ENCODE results near the gene RGSL1.

RGSL1 gene

DNA sequence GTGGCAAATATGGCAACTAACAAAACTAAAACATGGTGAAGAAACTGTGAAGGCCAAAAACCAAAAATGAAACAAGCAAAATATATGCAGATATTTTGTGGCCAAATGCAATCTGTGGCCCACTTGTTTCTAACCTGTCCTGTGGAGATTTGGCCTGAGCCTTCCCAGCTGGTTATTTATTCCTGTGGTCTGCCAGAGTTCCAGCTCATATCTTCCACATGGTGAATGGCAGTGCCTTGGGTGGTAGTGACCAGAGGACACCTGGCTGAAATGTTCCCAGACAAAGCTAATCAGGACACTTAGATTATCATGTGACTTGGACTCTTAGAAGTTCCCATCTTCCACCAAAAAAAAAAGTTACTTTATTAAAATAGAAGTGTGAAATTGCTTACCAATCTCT is 99.4 kb downstream of the RGSL1 start:
- DNase-seq (ENCODE audit: low read depth) = no peak

DNA sequence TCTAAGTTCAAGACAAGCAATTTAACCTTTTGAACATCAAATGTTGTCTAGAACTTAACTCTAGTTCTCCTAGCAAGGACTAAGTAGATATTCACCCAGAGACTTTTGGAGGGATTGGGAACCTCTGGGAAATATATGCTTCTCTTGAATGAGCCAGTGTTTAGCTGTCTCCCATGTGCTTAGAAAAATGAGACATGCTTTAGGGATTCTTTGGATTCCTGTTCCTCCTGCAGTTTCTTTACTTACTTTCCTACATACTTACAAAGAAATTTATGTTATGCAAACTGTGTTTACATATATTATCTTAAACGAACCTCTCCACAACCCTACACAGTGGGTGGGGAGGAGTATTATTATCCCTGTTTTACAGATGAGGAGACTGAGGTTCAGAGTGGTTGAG is 99.9 kb downstream of the RGSL1 start:
- DNase-seq (ENCODE audit: low read depth) = no peak

DNA sequence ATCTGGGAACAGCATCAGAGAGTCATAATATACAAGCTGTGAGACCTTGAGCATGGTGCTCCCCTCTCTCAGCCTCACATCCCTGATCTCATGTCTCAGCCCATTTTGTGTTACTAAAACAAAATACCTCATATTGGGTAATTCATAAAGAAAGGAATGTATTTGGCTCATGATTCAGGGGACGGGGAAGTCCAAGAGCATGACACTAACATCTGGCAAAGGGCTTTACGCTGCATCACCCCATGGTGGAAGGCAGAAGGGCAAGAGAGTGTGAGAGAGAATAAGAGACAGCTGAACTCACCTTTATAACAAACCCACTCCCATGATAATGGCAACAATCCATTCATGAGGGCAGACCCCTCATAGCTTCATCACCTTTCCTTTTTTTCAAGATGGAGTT is 102.6 kb downstream of the RGSL1 start:
- no peak for DNase-seq (ENCODE audit: low read depth)

DNA sequence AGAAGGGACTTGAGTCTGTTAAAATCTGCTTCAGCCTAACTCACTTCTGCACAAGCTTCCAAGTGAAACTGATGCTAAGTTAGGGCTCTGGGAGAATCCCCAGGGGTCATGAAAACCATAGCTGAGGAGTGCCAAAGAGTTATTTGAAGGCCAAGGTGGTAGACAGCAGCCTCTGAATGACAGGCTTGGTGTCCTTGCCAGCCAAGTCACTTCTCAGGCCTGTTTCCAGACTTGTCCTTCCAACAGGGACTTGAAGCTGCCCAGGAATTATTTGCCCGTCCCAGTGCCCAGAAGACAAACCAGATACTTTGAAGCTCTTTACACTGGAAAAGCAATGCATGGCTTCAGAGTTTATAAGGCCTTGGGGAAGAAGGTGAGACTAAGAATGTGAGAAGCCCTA is 105.5 kb downstream of the RGSL1 start:
- DNase-seq (ENCODE audit: low read depth) = no peak

DNA sequence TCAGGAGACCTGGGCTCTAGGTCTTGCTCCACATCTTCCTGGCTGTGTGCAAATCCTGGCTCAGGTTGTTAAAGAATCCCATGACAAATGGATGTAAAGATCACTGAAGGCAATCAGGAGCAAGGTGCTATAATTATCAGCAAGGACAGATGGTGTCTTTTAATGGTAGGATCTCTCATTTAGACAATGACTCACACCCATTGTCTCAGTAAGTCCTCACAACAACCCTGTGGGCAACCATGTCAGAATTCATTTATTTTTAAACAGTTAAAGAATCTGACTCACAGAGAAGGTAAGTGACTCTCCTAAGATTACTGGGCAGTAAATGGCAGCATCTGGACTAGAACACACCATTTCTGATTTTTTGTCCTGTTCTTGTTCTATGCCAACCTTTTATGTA is 106.3 kb downstream of the RGSL1 start:
- DNase-seq (ENCODE audit: low read depth) = no peak

DNA sequence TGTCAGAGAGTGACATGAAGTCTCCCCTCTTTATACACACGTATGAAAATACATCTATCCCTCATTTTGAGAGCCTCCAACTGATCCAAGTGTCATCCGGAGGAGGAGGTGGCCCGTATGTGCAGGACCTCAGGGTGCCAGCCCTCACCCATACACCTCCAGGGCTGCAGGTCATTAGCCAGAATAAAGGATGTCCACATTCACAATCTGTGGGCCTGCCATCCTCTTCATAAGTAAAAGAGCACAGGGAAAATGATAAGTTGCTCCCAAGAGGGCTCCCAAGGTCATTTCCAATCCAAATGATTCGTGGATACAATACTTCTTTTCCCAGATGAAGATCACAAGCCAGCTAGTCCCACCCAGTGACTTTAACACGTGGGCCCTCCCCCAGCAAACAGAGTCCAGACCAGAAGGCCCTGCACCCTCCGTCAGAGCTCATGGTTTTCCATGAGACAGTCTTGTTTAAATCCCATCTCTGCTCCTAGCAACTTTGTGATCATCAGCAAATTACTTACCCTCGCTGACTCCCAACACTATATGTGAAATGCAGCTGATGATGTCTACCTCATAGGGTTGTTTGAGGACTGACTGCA is 110.5 kb downstream of the RGSL1 start:
- DNase-seq (ENCODE audit: low read depth) = no peak

DNA sequence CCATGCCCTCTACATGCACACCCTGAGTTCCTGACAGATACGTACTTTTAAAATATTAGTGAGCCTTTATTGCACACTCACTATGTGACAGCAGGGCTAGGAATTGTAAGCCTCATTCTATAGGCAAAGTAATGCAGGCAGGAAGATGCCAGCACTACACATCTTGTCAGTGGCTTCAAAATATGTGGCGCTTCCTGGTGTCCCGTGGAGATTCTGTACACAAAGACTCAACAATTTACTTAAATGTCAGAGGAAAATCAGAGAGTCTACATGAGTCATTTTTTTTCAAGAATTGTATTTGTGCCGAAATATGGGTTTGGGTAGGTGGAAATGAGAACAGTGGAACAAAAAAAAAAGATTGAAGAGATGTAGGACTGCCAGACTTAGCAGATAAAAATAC is 111.5 kb downstream of the RGSL1 start:
- no peak for DNase-seq (ENCODE audit: low read depth)

DNA sequence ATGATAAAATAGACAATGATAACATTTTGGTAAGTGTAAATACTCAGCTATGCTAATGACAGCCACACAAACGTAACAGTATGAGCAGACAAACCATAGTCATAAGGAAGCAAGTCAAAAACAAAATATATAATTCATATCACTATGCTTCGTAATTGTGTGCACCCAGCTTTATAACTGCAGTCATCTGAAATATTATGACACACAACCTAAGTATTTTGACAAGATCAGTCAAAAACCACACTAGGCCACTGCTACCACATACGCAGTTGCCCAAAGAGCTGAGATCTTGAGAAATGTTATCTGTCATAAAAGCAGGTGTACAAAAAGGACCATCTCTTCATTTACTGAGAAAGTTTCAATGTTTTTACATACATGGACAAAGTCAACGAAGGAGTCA is 113.1 kb downstream of the RGSL1 start:
- no peak for DNase-seq (ENCODE audit: low read depth)

DNA sequence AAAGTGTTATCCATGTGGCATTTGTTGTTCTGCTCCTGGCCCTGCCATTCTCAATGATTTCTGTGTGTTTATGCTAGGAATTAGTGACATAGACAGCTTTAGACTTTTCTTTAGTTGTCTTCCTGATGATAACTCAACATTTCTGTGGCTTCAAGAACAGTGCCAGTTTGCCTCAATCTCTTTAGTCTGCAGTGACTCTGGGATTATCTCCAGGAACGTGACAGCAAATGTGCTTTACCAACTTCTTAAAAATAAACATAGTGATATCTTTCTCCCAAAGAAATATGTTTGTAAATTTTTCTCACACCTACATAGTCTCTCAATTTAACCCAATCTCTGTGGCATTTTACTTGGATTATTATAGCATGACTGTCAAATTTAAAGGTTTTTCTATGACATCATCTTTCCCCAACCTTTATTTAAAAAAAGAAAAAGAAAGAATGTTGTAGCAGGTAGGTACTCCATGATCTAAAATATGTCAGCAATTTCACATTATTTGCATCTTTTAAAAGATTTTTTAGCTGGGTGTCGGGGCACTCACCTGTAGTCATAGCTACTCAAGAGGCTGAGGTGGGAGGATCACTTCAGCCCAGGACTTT is 114.6 kb downstream of the RGSL1 start:
- DNase-seq (ENCODE audit: low read depth) = no peak

DNA sequence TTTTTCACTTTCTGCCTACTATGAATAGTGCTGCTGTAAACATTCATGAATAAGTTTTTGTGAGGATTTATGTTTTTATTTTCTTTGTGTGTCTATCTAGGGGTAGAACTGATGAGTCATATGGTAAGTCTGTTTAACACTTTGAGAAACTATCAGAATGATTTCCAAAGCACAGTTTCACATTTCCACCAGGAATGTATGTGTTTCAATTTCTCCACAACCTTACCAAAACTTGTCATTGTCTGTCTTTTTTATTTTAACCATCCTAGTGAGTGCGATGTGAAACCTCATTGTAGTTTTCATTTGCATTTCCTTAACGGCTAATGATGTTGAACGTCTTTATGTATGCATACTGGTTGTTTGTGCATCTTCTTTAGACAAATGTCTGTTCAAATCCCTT is 115.6 kb downstream of the RGSL1 start:
- DNase-seq (ENCODE audit: low read depth) = no peak

DNA sequence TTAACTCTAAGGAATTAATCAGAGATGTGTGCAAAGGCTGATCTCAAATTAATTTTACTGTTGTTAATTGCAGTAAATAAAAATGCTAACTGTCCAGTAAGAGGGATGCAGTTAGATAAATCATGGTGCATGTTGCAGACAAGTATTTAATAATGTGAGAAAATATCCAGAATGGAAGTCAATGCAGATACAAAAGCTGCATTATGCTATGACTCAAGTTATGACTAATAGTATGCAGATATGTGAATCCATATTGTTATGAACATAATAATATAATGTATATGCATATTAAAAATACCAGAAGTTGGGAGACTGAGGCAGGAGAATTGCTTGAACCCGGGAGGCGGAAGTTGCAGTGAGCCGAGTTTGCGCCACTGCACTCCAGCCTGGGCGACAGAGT is 117.7 kb downstream of the RGSL1 start:
- DNase-seq (ENCODE audit: low read depth) = no peak

DNA sequence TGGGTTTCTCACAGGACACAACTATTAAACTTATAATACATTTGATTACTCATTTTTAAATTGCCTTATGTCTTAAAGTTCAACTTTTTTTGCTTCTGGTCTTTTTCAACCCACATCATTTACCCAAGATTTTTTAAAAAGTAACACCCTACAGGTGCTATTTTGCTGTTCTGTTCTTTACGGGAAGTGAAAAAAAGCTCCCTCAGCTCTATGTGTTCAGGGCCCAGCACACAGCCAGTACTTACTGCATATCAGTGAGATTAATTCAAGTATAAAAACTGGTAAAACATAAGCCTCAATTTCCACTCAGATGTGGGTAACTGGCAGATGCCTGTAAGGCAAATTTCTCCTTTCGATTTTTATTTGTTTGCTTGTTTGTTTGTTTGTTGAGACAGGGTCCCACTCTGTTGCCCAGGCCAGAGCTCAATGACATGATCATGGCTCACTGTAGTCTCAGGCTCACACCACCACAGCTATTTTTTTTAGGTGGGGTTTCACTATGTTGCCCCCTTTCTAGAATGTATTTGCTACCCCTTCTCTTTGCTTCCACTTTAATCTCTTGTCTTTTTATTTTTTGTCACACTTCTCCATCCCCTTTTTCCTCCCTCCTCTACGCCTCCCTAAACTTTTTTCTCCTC is 118.8 kb downstream of the RGSL1 start:
- DNase-seq (ENCODE audit: low read depth) = no peak

DNA sequence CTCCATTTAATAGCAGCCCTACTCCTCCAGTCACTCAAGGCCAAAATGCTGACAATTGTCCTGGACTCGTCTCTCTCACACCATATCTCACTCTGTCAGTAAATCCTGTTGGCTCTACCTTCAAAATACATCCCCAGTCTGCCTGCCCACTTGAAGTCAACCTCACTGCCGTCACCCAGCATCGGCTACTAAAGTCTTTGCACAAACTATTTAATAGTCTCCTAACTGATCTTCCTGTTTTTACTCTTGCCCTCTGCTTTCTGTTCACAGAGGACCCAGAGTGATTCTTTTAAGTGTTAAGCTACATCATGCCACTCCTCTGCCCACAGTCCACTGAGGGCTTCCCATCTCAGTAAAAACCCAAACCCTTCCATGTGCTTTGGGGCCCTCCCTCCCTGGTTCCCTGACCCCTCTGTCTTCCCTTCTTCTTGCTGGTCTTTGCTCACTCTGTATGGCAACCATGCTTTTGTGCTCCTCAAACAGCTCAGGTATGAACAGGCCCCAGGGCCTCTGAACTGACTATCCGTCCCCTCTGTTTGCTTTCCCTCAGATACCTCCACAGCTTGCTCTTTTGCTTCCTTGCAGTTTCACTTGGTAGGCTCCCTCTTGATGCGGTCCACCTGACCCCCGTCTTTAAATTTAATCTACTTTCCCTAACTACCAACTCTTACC is 120.1 kb downstream of the RGSL1 start:
- DNase-seq (ENCODE audit: low read depth) = no peak

DNA sequence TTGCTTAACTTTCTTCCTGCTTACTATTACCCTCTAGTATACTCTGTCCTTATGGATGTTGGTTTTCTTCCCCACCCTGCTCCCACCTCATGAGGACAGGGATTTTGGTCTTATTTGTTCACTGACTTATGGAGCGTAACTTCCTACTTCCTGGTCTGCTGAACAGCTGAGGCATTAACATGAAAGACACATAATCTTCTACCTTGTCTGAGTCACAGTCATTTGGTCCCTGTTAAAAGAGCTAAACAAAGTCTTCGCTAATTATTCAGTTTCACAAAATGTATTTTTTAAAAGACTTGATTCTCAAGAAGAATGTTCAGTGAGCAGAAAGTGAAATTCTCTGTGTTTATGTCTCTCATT is 120.6 kb downstream of the RGSL1 start:
- no peak for DNase-seq (ENCODE audit: low read depth)

DNA sequence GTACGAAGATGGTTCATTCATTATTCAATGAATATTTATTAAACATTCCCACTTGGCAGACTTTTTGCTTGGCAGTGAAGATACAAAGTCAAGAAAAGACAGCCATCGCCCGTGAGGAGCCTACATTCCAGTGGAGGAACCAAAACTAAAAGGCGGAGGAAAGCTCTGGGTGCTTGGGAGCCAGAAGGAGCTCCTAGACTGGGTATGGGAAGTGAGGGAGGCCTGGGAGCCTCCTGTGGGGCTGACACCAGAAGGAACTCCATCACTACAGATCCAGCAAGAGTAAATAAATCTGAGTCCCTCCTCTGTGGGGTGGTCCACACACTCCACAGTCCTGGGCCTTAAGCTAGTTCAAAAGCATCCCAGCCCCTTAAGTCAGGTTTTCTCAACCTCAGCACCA is 124.2 kb downstream of the RGSL1 start:
- no peak for DNase-seq (ENCODE audit: low read depth)

DNA sequence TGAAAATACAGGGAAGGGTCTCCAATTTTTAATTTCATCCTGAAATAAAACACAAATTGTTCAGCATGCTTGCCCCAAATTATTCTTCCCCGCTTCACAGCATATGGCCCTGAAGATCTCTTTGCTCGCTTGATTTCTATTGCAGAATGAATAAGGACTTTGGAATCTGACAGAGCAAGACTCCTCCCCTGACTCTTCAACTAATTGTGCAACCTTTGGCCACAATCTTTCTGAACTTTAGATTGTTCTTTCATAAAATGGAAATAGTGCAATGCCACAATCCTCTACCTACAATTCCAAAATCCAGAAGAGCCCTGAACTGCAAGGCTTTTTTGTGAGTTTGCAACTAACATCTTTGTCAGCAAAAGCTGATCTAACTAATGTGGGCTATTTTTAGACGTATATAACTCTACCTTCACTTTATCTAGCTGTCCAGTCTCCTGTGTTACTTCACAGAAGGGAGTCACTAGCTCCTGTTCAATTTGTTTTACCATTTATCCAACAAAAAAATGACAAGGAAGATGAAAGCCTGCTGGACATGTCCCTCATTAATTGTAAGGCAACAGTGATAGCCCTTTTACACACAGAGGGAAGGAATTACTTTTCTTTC is 125.7 kb downstream of the RGSL1 start:
- DNase-seq (ENCODE audit: low read depth) = no peak

DNA sequence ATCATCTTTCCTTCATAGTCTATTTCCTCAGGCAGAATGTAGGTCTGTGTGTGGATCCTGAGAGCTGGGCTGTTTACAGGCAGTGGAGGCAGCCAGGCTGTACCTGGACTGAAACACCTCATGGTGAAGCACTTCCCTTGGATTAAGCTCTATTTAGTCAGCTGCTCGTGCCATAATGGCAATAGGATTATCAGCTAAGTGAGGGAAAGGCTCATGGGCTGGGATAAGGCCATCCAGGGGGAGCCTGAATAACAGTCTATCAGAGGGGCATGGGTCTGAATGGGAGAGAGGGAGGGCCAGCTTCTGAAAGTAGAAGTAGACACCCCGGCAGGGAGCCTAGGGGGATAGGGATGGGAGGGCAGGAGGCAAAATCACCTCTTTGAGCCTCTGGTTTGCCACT is 130.8 kb downstream of the RGSL1 start:
- no peak for DNase-seq (ENCODE audit: low read depth)

DNA sequence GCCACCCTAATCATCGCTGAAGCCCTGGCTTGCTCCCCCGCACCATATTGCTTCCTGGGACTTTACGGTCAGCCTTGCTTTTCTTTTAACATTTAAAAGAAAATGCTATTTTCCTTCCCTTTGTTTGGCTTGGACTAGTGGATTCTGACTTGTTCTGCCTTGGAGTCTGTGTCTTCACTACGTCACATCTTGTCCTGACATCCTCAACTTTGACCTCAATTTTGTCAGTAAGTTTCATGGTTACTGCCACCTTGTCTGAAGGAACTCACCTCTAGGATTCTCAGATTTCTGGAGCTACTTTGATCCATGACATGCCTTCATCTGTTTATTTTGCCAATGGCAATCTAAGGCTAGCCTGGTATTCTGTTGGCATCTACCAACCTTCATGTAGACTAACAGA is 134.8 kb downstream of the RGSL1 start:
- no peak for DNase-seq (ENCODE audit: low read depth)

DNA sequence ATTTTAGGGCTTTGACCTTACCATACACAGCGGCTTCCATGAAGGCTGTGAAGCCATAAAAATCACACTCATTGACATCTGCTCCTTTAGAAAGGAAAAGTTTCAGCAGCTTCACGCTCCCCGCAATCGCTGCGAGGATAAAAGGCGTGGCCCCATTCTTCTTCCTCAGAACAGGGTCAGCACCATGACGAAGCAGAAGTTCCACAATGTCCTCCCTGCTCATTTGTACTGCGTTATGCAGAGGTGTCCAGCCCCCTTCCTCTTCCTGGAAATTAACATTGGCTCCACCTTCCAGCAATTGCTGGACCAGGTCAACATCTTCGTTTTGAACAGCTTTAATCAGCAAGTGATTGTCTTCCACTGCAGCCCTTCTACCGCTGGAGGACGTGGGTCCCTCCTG is 136.4 kb downstream of the RGSL1 start:
- no peak for DNase-seq (ENCODE audit: low read depth)

DNA sequence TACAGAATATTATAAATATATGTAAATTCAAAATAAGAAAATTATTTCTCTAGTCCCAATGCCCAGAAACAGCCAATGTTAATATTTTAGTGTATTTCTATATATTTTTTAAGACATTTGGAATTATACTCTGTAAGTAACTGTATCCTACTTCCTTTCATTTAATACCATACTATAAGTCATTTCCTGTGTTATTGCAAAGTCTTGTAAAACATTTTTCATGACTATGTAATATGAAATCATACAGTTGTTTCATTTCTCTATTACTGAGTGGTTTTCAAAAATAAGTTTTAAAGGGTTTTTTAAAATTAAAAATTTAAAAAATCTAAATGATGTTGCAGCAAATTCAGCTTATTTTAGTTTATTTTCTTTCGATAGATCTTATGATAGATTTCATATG is 137.1 kb downstream of the RGSL1 start:
- DNase-seq (ENCODE audit: low read depth) = no peak

DNA sequence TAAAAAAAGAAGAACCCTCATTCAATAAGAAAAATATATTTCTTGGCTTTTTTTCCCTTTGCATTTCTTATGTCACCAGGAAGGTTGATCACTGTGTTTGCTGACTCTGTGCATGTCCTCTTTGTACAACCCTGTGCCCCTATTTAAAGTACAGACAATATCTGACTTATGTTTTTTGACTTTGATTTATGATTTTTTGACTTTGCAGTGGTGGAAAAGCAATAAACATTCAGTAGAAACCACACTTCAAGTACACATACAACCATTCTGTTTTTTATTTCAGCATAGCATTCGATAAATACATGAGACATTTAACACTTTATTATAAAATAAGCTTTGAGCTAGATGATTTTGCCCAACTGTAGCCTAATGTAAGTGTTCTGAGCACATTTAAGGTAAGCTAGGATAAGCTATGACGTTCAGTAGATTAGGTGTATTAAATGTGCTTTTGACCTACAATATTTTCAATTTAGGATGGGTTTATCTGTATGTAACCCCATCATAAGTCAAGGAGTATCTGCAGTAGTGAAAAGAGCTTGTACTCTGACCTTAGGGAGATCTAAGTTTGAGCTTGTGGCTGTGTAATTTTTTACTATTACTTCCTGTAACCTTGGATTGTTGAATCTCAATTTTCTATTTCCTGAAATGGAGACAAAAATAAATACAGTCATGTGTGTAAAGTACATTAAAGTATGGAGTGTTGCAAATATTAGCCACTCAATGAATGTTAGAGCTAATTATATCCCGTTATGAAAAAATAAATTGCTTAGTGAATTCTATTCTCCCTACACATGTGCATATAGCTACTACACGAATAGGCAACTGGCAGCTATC is 137.9 kb downstream of the RGSL1 start:
- DNase-seq (ENCODE audit: low read depth) = no peak

Measured in activated gamma-delta T cell treated with anti-CD3 and anti-CD28 coated beads, Interleukin-2, amount 50 U/mL, for 16 hours (primary cell).